Stimulated activated CD4-positive, alpha-beta T cell treated with anti-CD3 and anti-CD28 coated beads, Interleukin-1b, Interleukin-23, amount 100 ng/mL, for 48 hours (primary cell): ENCODE data around the gene LONP2.
"Not testable (repeated sequence)": the region's sequence is repeated elsewhere in the genome, so short reads cannot be mapped to it uniquely, and the experiment has no call there.

ENCODE experiments used
- DNase-seq: peaks from one replicate; pipeline ENCODE4 v3.0.0-alpha.2; 2020

Gene LONP2

DNA sequence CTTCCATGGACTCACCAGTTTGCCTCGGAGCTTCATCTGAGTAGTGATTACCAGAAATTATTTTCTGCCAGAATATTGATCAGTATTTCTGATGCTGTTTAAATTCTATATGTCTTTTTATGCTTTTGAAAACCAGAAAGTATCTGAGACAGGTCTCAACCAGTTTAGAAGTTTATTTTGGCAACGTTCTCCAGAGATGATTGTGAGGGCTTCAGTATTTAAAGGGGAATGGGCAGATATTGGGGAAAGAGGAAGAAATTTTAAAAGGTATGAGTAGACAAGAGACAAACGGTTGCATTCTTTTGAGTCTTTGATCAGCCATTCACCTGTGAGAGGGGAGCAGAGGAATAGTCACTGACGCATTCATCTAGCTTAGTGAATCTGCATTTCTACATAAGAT, 47.7 kb downstream of the LONP2 start:
- no peak for DNase-seq

DNA sequence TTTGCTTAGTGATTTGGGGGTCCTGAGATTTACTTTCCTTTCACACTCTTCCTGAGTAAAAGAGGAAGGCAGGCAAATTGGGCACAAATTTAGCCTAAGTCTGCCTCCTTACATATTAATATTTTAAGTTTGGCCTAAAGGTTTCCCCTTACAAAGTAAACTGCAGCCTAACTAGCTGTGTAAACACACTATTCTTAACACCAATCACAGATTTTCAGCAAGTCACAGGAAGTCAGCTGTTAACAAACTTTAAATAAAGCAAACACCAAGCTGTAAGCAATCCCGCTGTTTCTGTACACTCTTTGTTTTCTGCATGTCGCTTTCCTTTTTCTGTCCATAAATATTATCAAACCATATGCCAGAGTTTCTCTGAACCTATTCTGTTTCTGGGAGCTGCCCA, 48.4 kb downstream of the LONP2 start:
- DNase-seq: no peak

DNA sequence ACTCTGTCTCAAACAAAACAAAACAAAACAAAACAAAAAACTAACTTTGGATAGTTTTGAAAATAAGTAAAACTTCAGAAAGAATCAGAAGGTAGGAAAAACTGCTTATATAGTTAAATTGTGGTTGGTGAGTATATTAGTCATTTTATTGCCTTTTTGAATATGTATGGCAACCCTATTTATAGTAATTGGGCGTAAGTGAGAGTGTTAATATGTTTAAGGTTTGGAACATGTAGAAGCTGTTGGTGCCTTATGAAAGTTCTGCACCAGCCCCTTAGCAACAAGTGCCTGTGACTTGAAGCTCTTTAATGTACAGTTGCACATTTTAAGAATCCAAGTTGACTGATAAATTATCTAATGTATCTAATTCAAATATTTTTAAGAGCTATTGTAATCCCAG, 50.6 kb downstream of the LONP2 start:
- DNase-seq: no peak

DNA sequence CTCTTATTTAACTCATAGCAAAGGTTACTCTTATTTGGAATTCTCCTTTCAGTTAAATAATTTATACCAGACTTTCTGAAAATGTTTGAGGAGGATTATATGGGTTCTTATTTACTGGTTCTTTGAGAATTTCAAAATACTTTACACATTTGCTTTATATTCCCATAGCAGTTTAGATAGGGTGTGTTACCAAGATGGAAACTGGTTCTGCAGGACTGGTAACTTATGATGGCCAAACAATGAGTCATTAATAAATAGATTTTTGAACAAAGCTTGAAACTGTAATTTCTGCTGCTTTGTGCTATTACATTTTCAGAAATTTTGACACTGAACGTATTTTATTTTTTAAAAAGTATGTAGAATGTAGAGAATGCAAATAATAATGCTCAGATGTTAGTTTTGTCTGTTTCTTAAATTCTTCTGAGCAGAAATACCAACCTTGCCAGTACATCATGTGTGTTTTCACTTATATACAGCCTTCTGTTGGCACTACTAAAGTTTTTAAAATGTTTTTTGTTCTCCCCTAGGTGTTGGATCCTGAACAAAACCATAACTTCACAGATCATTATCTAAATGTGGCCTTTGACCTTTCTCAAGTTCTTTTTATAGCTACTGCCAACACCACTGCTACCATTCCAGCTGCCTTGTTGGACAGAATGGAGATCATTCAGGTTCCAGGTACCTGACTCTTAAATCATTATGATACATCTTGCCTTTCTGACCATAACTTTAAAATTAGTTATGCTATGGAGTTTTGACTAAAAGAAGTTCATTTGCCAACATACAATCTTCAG, 51.6 kb downstream of the LONP2 start:
- DNase-seq: no peak

DNA sequence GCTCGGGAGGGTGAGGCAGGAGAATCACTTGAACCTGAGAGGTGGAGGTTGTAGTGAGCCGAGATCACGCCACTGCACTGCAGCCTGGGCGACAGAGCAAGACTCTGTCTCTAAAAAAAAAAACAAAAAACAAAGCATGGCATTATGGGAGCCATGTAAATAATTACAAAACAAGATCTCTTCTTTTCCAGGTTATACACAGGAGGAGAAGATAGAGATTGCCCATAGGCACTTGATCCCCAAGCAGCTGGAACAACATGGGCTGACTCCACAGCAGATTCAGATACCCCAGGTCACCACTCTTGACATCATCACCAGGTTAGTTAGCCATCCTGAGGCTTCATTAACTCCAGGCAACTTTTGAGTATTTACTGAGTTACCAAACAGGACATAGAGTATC, 55.4 kb downstream of the LONP2 start:
- DNase-seq: no peak

DNA sequence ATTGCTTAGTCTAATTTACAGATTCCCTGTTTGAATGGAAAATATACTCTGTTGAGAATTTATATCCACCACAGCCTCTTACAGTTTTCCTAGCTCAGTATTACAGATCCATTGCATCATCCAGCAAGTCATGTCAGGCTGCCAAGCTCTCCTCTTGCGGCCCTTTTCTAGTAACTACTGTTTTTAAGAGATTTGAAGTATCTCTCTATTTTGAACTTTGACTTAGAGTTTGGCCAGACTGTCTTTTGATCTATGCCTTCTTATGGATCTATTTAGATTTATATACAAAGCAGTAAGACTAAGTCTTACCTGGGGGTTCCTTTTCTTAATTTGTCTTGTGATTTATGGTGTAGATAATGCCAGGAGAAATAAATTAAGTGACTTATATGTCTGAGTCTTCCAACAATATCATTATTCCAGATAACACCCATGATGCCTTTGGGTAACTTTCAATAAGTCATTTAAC, 56.3 kb downstream of the LONP2 start:
- DNase-seq: no peak

DNA sequence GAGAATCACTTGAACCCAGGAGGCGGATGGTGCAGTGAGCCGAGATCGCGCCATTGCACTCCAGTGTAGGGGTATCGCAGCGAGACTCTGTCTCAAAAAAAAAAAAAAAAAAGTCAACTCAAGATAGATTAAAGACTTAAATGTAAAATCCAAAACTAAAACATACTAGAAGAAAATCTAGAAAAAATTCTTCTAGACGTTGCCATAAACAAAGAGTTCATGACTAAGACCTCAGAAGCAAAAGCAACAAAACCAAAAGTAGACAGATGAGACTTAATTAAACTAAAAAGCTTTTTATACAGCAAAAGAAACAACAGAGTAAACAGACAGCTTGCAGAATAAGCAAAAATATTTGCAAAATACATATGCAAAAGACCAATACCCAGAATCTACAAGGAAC, 64.4 kb downstream of the LONP2 start:
- DNase-seq: no peak

DNA sequence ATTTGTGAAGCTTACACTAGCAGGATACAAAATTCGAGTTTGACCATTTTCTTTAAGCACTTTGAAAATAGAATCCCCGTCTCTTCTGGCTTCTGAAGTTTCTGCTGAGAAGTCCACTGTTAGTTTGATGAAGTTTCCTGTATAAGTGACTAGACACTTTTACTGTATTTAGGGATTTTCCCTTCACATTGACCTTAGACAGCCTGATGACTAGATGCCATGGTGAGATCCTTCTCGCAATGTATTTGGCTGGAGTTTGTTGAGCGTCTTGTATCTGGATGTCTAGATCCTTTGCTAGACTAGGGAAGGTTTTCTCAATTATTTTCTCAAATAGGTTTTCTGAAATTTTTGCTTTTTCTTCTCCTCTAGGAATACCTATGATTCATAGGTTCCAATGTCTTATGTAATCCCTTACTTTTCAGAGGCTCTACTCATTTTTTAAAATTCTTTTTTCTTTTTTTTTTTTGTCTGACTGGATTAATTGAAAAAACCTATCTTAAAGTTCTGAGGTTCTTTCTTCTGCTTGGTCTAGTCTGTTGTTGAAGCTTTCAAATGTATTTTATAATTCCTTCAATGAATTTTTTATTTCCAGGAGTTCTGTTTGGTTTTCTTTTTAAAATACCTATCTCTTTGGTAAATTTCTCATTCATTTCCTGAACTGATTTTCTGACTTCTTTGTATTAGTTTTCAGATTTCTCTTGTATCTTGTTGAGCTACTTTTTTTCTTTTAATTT, 67.0 kb downstream of the LONP2 start:
- no peak for DNase-seq

DNA sequence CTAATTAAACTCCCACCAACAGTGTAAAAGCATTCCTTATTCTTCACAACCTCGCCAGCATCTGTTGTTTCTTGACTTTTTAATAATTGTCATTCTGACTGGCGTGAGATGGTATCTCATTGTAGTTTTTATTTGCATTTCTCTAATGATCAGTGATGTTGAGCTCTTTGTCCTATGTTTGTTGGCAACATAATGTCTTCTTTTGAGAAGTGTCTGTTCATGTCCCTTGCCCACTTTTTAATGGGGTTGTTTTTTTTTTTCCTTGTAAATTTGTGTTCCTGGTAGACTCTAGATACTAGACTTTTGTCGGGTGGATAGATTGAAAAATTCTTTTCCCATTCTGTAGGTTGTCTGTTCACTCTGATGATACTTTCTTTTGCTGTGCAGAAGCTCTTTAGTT, 69.8 kb downstream of the LONP2 start:
- DNase-seq: not testable (repeated sequence)

DNA sequence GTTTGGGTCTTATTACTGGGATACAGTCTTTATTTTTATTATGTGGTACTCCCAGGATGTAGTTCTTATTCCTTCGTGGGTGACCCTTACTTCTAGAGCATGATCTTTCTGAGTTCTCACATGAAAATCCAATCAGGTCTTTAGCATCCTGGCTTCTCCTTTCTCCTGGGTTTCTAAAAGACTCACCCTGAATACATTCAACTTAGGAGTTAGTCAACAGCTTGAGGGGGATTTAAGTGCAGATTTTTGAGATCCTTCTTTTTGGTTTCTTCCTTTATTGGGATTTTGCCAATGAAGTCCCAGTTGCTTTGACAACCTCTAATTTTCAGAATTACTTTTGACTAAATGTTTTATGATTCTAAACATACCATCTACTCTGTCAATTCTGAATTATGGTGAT, 72.9 kb downstream of the LONP2 start:
- DNase-seq: no peak

DNA sequence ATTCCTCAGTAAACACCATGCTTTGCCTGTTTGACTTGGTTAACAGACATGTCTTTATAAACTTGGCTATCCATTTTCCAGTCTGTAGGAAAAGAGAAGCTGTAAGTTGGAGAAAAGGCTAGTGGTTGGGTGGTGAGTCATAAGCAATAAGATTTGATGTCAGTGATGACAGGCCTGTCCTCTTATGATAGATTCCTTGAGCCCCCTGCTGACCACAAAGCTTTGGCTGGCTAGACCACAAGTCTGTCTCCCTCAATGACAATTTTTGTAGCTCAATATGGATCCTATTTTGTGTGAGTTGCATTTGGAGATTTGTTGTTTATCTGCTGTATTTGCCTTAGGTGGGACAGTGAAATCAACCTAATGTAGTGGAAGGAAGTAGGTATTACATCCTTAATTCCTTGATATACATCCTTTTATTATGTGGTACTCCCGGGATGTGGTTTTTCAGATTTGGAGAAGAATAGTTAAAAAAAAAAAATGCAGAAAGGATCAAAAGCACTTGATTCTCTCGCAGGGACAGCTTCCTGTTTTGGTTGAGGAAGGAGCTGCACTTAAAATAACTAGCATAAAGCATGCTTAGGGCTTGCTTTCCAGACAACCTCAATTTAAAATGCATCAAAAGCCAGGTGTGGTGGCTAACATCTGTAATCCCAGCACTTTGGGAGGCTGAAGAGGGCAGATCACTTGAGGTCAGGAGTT, 73.7 kb downstream of the LONP2 start:
- peak; percentile 20 for DNase-seq

DNA sequence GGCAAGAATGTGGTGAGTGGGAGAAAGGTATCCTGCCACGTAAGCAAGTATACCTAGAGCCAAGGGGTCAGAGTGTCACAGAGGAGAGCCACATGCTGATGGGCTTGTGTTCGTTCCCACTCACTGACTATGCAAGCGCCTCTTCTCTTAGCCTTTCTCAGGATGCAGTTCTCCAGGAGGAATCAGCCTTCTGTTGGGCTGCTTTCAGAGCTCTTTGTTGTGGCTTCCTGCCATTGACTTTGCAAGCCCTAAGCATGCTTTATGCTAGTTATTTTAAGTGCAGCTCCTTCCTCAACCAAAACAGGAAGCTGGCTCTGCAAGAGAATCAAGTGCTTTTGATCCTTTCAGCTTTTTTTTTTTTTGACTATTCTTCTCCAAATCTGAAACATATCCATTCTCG, 74.5 kb downstream of the LONP2 start:
- DNase-seq: no peak

DNA sequence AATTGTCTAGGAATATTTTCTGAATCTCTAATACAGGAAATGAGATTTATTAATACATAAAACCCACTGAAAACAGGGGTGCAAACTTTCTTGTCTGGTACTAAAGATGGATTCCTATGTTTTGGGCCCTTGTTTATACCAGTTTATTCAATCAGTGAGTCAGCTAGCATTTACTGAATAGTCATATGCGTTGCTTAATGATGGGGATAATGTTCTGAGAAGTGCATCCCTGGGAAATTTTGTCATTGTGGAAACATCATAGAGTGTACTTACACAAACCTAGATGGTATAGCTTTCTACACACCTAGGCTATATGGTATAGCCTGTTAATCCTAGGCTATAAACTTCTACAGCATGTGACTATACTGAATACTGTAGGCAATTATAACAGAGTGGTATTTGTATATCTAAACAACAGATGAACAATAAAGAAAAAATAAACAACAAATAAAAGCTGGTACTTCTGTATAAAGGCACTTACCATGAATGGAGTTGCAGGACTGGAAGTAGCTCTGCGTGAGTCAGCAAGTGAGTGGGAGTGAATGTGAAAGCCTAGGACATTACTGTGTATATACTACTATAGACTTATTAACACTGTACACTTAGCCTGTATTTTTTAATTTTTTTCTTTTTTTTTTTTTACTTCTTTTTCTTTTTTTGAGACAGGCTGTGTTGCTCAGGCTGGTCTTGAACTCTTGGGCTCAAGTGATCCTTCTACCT, 77.4 kb downstream of the LONP2 start:
- peak; percentile 6 for DNase-seq

DNA sequence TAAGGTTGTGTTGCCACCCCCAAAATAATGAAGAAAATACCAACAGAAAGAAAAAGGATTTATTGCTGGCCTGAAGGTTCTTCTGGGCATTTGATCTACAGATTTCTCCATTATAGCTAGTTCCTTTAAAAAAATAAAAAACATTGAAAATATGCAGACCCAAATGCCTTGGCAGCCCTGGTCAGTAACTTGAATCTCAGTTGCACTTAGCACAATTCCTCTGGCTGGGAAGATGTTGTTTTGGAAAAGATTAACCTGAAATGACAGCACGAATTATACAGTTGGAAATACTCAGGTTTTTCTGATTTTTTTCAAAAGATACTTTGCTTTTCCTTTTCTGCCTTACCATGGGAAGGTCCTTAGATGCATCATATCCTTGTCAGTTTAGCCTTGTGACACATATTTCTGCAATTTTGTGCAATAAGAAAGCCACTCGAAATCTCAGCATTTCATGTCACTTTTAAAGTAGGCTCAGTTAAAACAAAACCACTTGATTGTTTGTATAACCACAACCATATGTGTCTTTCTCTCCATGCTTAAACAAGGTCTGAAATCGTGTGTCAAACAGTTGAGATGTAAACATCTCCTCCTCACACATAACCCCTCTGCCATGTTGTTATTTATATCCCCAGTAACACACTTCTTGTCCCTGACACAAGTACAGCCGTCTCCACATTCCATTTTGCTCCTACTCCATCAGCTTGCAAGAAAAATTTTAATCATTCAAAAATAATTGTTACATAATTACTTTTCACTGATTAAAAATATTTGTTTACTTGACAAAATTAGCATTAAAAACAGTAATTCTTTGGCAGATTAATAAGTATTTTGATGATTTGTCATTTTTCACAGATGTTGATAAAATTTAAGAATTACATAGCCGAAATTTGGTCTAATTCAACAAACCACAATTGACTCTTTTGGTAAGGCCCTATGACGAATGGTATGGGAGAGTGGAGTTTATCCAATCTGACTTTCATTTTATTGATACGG, 80.0 kb downstream of the LONP2 start:
- DNase-seq: no peak

DNA sequence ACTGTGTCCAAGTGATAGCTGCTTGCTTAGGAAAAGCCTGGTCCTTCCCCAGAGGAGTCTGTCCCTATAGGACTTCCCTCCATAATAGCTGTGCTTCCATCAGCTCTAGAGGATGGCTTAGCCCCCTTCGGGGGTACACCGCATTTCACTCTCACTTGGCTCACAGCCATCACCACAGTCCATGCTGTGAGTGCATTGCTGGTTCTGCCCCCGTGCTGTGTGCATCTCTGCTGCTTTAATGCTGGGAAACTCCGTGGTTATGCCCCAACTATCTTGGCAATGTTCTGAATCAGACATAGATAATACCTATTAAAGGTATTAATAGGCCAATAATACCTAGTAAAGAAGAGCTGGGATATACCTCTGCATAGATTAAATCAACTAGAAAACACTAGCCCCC, 82.8 kb downstream of the LONP2 start:
- DNase-seq: no peak

DNA sequence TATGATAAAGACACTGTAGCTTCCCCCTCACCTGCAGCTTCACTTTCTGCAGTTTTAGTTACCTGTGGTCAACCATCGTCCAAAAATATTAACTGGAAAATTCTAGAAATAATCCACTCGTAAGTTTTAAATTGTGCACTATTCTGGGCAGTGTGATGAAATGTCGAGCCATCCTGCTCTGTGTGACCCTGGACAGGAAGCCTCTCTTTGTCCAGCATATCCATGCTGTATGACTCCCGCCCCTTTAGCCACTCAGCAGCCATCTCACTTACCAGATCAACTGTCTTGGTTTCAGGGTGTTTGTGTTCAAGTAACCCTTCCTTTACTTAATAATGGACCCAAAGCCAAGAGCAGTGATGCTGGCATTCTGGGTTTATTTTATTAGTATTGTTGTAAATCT, 85.0 kb downstream of the LONP2 start:
- DNase-seq: no peak

DNA sequence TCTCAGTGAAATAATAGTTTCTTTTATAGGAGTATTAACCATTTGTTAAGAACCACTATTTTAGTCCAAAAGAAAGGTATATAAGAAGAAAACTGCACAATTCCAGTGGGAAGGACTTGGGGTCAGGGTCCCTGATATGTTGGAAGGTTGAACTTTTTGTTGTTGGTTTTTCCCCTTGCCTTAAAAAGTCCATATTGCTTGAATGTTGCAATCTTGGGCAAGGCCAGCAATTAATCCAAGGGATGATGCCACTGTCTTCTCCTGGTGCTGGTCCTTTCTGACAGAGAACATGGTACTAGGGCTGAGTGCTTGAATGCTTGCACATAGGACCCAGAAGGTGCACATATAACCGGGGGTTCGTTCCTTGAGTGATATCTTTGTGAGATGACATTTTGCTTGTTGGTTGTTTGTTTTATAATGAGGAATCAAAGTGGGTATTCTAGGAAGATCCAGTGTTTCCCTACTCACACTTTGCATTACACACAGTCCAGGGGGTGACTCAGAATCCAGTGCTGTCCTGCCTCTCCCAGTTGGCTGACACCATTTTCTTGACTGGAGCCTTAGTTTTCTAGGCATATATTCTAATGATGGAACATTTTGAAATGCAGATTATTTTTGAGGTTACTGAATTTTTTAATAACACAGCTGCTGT, 86.2 kb downstream of the LONP2 start:
- DNase-seq: no peak

DNA sequence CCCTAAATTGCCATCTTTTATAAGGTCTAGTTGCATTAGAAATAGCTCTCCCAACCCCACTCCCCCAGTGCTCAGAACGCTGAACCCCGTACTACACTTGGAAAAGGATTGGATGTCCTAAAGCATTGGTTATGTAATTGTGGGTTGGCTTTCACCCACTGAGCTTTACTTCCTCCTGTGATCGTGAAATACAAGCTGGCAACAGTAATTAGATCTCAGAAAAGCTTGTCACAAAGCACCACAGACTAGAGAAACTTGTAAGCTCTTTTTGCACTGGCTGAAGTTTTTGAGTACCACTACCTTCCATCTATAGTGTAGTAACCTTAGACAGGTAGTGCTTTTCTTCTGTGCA, 86.7 kb downstream of the LONP2 start:
- no peak for DNase-seq

DNA sequence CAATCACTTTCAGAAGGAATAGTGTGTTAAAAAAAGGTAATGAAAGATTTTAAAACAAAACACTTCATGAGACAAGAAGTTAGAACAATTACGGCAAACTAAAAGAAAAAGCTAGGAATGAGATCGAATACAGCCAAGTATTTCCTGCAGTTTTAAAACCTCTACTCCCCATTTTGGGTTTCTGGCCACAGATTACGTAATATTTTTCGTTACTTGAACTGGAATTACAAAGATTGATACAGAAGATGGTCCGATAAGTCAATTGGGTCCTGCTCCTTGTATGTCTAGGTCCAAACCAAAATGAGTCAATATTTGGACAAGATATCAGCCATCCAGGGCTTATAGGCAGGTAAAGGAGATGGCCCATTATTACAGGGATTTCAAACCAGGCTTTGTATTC, 88.9 kb downstream of the LONP2 start:
- DNase-seq: no peak

DNA sequence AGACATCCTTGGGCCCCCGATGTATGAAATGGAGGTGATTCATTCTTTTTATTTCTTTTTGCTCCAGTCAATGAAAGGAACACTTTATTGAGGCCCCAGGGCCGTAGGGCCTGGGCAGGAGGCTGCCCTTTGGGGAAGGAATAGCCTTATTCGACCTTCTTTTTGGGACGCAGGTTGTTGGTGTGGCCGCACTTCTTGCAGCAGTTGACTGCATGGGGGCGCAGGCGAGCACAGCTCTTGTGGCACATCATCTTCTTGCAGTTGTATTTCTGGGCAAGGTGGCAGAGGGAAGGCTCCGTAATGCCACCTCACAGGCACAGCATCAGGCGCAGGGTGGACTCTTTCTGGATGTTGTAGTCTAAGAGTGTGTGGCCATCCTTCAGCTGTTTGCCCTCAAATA, 90.2 kb downstream of the LONP2 start:
- no peak for DNase-seq

DNA sequence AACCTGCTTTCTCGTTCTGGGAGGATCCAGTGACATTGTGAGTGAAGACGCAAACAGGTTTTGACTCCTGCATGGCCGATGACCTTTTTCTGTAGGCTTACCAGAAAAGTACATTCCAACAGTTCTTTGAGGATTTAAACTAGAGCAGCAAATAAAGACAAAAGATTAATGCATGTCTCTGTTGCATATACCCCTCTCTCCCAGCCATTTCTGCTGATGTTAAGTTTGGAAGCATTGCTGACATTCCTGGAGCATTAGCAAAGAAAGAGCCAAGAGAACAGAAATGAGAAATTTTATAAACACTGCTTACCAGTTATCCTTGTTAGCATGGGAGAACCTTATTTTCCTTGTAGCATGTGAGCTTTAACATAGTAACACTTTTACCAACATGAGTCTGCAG, 91.9 kb downstream of the LONP2 start:
- DNase-seq: no peak

DNA sequence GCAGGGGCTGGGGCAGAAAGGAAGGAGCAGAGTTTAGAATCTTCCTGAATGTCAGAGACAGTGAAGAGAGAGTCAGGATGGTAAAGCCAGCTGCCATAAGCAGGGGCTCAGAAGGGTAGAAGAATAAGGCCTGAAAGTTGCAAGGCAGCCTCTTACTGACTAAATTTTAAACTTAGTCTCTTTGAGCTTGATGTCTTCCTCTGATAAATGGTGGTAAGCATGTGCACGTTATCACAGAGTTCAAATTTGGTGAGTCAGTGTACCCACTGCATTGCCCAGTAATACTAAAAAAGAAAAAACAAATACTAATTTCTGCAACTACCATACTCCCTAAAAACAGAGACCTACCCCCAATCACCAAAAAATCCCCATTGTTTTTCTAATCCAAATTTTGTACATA, 96.0 kb downstream of the LONP2 start:
- no peak for DNase-seq
